Measurements from ENCODE around the gene BIRC6. TPM values are rescaled to one million over a fixed set of nuclear protein-coding genes. Genes with fewer than 3 reads are reported as not detected.
"Not testable (repeated sequence)": the region's sequence is repeated elsewhere in the genome, so short reads cannot be mapped to it uniquely, and the experiment has no call there.

The BIRC6 gene
- total RNA-seq, 1 donor from 2014 or later = 73.0 TPM

DNA sequence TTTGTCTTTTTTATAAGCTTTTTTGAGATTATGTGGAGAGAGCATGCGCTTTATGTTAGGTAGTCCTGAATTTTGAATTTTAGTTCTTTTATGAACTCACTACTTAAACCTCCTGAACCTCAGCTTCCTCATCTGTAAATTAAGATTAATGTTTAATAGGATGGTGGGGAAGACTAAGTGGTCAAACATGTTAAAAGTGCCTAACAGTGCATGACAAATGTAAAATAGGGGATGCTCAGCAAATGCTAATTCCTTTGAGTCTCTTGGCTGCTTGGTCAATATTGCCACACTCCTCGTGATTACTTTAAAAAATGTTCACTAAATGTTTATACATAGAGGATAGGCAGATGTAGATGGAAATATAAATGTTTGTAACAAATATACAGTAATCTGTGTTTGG, 6.8 kb downstream of the BIRC6 start:
- no peaks in the 10 kb centered on the region for H3K36me3 ChIP-seq (ENCODE audit: control insufficient read depth, insufficient read depth, low read length)
- H3K4me3 ChIP-seq (ENCODE audit: low read depth, low read length) = no peak overlapping the region
- TF ChIP-seq, protein P1, sequence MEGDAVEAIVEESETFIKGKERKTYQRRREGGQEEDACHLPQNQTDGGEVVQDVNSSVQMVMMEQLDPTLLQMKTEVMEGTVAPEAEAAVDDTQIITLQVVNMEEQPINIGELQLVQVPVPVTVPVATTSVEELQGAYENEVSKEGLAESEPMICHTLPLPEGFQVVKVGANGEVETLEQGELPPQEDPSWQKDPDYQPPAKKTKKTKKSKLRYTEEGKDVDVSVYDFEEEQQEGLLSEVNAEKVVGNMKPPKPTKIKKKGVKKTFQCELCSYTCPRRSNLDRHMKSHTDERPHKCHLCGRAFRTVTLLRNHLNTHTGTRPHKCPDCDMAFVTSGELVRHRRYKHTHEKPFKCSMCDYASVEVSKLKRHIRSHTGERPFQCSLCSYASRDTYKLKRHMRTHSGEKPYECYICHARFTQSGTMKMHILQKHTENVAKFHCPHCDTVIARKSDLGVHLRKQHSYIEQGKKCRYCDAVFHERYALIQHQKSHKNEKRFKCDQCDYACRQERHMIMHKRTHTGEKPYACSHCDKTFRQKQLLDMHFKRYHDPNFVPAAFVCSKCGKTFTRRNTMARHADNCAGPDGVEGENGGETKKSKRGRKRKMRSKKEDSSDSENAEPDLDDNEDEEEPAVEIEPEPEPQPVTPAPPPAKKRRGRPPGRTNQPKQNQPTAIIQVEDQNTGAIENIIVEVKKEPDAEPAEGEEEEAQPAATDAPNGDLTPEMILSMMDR (IDR thresholded peaks at IDR 0.05; ENCODE audit: insufficient read depth, low read length, poor library complexity, severe bottlenecking) = no peak
- peak; percentile 49 for DNase-seq (ENCODE audit: low read depth)
- H3K27me3 ChIP-seq (ENCODE audit: control insufficient read depth, insufficient read depth, low read length) = no peaks in the 10 kb centered on the region

DNA sequence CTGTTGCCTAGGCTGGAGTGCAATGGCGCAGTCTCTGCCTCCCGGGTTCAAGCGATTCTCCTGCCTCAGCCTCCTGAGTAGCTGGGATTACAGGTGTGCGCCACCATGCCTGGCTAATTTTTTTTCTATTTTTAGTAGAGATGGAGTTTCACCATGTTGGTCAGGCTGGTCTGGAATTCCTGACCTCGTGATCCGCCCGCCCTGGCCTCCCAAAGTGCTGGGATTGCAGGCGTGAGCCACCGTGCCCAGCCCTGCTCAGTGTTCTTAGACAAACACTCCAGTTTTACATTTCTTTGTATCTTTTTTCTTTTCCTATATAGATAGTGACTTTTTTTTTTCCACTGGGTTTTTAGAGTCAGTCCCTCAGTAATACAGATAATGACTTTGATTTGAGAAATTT, 7.5 kb downstream of the BIRC6 start:
- H3K4me3 ChIP-seq (ENCODE audit: low read depth, low read length); H3K27me3 ChIP-seq (ENCODE audit: control insufficient read depth, insufficient read depth, low read length); H3K36me3 ChIP-seq (ENCODE audit: control insufficient read depth, insufficient read depth, low read length); DNase-seq (ENCODE audit: low read depth): not testable (repeated sequence)

DNA sequence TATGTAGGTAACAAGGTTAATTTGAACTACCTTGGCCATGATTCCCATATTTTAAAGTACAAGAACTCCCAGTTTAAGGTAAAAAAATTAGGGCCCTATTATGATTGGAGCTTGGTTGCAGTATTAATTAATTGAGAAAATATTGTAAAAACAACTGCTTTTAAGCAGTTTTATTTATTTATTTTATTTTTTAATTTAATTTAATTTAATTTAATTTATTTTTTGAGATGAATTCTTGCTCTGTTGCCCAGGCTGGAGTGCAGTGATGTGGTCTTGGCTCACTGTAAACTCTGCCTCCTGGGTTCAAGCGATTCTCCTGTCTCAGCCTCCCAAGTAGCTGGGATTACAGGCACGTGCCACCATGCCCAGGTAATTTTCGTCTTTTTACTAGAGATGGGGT, 8.9 kb downstream of the BIRC6 start:
- not testable (repeated sequence) for H3K27me3 ChIP-seq (ENCODE audit: control insufficient read depth, insufficient read depth, low read length); H3K4me3 ChIP-seq (ENCODE audit: low read depth, low read length); H3K36me3 ChIP-seq (ENCODE audit: control insufficient read depth, insufficient read depth, low read length); DNase-seq (ENCODE audit: low read depth)

DNA sequence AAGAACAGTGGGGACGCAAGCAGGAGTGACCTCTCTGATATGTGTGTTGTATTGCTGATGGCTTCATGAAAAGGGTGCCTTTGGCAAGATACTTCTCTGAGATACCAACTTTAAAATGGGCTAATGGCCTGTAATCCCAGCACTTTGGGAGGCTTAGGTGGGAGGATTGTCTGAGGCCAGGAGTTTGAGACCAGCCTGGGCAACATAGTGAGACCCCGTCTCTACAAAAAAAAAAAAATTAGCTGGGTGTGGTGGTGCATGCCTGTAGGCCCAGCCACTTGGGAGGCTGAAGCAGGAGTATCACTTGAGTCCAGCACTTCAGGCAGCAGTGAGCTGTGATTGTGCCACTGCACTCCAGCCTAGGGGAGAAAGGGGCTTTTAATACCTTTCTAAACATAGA, 9.8 kb downstream of the BIRC6 start:
- no peak for DNase-seq (ENCODE audit: low read depth)
- TF ChIP-seq, protein P1 (IDR thresholded peaks at IDR 0.05; ENCODE audit: insufficient read depth, low read length, poor library complexity, severe bottlenecking) = no peak

DNA sequence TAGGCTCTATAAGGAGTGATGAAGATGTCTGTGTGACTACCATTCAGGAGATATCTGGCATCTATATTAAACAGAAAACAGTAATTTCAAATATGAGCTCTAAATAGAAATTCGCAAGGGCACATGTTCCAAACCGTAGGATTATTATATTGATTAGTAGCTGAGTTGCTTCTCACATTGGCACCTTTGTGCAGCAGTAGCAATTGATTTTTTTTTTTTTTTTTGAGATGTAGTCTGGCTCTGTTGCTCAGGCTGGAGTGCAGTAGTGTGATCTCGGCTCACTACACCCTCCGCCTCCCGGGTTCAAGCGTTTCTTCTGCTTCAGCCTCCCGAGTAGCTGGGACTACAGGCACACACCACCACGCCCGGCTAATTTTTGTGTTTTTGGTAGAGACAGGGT, 12.4 kb downstream of the BIRC6 start:
- Histone ChIP-seq H3K36me3 (ENCODE audit: control insufficient read depth, insufficient read depth, low read length) (no peaks in the 10 kb centered on the region), H3K4me3 (ENCODE audit: low read depth, low read length) (no peak overlapping the region), H3K27me3 (ENCODE audit: control insufficient read depth, insufficient read depth, low read length) (no peaks in the 10 kb centered on the region)
- DNase-seq (ENCODE audit: low read depth) = no peak
- TF ChIP-seq, protein P1 (IDR thresholded peaks at IDR 0.05; ENCODE audit: insufficient read depth, low read length, poor library complexity, severe bottlenecking) = no peak

More for the DNA sequence above, 9.8 kb downstream of the BIRC6 start:
- Histone ChIP-seq H3K4me3 (ENCODE audit: low read depth, low read length) (no peak overlapping the region), H3K36me3 (ENCODE audit: control insufficient read depth, insufficient read depth, low read length) (no peaks in the 10 kb centered on the region), H3K27me3 (ENCODE audit: control insufficient read depth, insufficient read depth, low read length) (no peaks in the 10 kb centered on the region)

DNA sequence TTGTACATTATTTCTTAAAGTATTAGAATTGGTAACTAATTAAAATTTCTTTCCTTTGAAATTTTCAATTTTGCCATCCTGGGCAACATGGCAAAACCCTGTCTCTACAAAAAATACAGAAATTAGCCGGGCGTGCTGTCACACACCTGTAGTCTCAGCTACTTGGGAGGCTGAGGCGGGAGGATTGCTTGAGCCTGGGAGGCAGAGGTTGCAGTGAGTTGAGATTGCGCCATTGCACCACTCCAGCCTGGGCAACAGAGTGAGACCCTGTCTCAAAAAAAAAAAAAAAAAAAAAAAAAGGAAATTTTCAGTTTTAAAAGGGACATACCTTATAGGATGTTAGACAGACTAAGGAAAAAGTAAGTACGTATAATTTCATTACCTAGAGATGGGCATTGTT, 14.1 kb downstream of the BIRC6 start:
- H3K27me3 ChIP-seq (ENCODE audit: control insufficient read depth, insufficient read depth, low read length); H3K36me3 ChIP-seq (ENCODE audit: control insufficient read depth, insufficient read depth, low read length); H3K4me3 ChIP-seq (ENCODE audit: low read depth, low read length); DNase-seq (ENCODE audit: low read depth): not testable (repeated sequence)

DNA sequence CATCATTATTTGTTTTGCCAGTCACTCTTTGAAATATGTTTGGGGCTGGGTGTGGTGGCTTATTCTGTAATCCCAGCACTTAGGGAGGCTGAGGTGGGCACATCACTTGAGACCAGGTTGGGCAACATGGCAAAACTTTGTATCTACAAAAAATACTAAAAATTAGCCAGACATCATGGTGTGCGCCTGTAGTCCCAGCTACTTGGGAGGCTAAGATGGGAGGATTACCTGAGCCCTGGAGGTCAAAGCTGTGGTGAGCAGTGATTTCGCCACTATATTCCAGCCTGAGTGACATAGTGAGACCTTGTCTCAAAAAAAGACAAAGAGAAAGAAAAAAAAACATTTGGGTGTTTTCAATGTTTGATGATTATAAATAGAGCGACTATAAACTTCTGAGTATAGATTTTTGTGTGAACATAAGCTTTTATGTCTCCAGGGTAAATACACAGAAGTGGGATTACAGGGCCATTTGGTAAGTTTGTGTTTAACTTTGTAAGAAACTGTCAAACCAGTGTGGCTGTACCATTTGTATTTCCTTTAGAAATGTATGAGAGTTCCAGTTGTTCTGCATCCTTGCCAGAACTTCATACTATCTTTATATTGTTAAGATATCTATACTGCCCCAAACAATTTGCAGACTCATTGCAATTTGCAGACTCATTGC, 15.8 kb downstream of the BIRC6 start:
- no peak for DNase-seq (ENCODE audit: low read depth)
- H3K36me3 ChIP-seq (ENCODE audit: control insufficient read depth, insufficient read depth, low read length) = no peaks in the 10 kb centered on the region
- no peak overlapping the region for H3K4me3 ChIP-seq (ENCODE audit: low read depth, low read length)
- TF ChIP-seq, protein P1 (IDR thresholded peaks at IDR 0.05; ENCODE audit: insufficient read depth, low read length, poor library complexity, severe bottlenecking) = no peak
- H3K27me3 ChIP-seq (ENCODE audit: control insufficient read depth, insufficient read depth, low read length) = no peaks in the 10 kb centered on the region
